Type B pancreatic cell (in vitro differentiated cells): Measurements from ENCODE around the gene DSCAML1. TPM values are rescaled to one million over a fixed set of nuclear protein-coding genes. Genes with fewer than 3 reads are reported as not detected.

Experiments used
- DNase-seq: peaks from one replicate; pipeline ENCODE4 v3.0.0; 2021; ENCODE audit warnings: mixed read lengths; ENCODE audit not compliant: unreplicated experiment; ENCODE audit errors: extremely low spot score
- H3K27ac Mint-ChIP-seq: 2 replicates; pipeline ENCODE4 v1.8.0; 2021; ENCODE audit warnings: mild to moderate bottlenecking, mixed read lengths
- H3K27me3 Mint-ChIP-seq: 2 replicates; pipeline ENCODE4 v1.8.0; 2021; ENCODE audit warnings: mixed read lengths
- H3K36me3 Mint-ChIP-seq: 2 replicates; pipeline ENCODE4 v1.8.0; 2021; ENCODE audit warnings: mixed read lengths
- H3K4me1 Mint-ChIP-seq: one replicate; pipeline ENCODE4 v1.8.0; 2021; ENCODE audit warnings: mixed read lengths; ENCODE audit not compliant: unreplicated experiment
- H3K4me3 Mint-ChIP-seq: 2 replicates; pipeline ENCODE4 v1.8.0; 2021; ENCODE audit warnings: mild to moderate bottlenecking, mixed read lengths
- H3K9me3 Mint-ChIP-seq: 2 replicates; pipeline ENCODE4 v1.8.0; 2021; ENCODE audit warnings: mixed read lengths
- CTCF ChIP-seq: fragments of 200-600 bp; sonication (generic); conservative IDR thresholded peaks from 2 replicates; pipeline ENCODE4 v1.5.0; 2021; ENCODE audit warnings: antibody characterized with exemption, mild to moderate bottlenecking
- total RNA-seq: library from RNA; stranded (reverse); gene quantifications from 2 replicates; pipeline ENCODE4 v1.2.1, GENCODE V29; 2021; ENCODE audit warnings: low replicate concordance

The DSCAML1 gene
- total RNA-seq, 1 donor from 2014 or later = 5.8 TPM

GRCh38 chr11:117443266-117444186 lies 353.5 kb downstream of the DSCAML1 start:
- H3K27me3 Mint-ChIP-seq = peaks cover 45% of the 10 kb centered on the region
- no peak for DNase-seq
- no peak overlapping the region for H3K27ac Mint-ChIP-seq
- peaks cover 26% of the 10 kb centered on the region for H3K4me1 Mint-ChIP-seq
- H3K36me3 Mint-ChIP-seq = peaks cover 5% of the 10 kb centered on the region
- H3K4me3 Mint-ChIP-seq = no peak overlapping the region
- H3K9me3 Mint-ChIP-seq = no peaks in the 10 kb centered on the region
- TF ChIP-seq CTCF = peak; percentile 81

GRCh38 chr11:117442869-117443239 lies 354.2 kb downstream of the DSCAML1 start:
- no peak overlapping the region for H3K27ac Mint-ChIP-seq
- H3K36me3 Mint-ChIP-seq = peaks cover 5% of the 10 kb centered on the region
- no peak for TF ChIP-seq CTCF
- no peaks in the 10 kb centered on the region for H3K9me3 Mint-ChIP-seq
- no peak for DNase-seq
- peaks cover 40% of the 10 kb centered on the region for H3K27me3 Mint-ChIP-seq
- no peak overlapping the region for H3K4me3 Mint-ChIP-seq
- peaks cover 26% of the 10 kb centered on the region for H3K4me1 Mint-ChIP-seq

DNA sequence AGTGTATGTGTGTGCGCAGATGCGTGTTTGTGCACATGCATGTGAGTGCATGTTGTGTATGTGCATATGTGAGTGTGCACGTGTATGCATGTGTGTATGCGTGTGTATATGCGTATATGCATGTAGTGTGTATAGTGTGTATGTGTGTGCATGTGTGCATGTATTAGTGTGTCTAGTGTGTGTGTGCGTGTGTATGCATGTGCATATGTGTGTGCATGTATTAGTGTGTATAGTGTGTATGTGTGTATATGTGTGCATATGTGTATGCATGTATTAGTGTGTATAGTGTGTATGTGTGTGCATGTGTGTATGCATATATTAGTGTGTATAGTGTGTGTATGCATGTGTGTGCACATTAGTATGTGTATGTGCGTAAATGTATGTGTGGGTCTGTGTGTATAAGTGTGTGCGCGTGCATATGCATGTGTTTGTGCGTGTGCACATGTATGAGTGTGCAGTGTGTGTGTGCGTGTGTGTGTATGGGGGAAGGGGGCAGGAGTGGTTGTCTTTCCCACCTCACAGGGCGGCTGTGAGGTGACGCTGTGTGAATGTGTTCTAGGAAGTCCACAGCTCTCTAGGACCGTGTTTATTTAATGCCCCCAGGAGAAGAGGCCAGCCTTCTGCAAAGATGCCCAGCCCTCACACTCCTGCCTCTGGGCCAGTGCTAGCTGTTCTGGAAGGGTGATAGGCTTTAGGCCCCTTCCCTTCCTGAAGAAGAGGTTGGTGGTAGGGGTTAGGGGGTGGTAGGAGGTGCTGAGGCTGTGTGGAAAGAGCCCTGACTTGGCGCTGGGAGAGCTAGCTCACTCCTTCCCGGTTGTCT lies 354.8 kb downstream of the DSCAML1 start:
- Mint-ChIP-seq H3K4me1 (peaks cover 26% of the 10 kb centered on the region), H3K9me3 (no peaks in the 10 kb centered on the region), H3K27ac (no peak overlapping the region), H3K36me3 (peaks cover 5% of the 10 kb centered on the region), H3K4me3 (no peak overlapping the region), H3K27me3 (peaks cover 36% of the 10 kb centered on the region)
- no peak for DNase-seq
- no peak for TF ChIP-seq CTCF

GRCh38 chr11:117441146-117441975 lies 355.7 kb downstream of the DSCAML1 start:
- peaks cover 44% of the 10 kb centered on the region for H3K27me3 Mint-ChIP-seq
- peaks cover 26% of the 10 kb centered on the region for H3K4me1 Mint-ChIP-seq
- H3K27ac Mint-ChIP-seq = no peak overlapping the region

More at GRCh38 chr11:117441146-117441975, 355.7 kb downstream of the DSCAML1 start:
- Mint-ChIP-seq H3K4me3 (no peak overlapping the region), H3K9me3 (no peaks in the 10 kb centered on the region), H3K36me3 (peaks cover 5% of the 10 kb centered on the region)
- no peak for TF ChIP-seq CTCF
- DNase-seq = no peak
